ENCODE data around the gene RHO.

DNA sequence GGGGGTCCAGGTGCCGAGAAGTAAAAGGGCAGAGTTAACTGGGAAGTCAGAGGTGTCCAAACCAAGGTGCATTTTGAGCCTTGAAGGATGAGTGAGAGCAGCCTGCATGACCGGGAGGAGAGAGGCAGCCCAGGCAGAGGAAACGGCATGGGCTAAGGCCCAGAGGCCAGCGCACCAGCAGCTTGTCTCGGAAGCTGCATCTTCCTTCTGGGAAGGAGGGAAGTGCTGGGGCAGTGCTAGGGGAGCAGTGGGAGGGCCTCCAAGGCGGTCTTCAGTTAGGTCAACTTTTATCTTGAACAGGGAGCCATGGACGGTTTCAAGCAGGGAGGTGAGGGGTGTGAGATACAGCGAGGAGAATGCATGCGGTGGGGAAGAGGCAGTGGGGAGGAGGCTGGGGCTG, 15.6 kb downstream of the RHO start:
- TF ChIP-seq, protein P1, sequence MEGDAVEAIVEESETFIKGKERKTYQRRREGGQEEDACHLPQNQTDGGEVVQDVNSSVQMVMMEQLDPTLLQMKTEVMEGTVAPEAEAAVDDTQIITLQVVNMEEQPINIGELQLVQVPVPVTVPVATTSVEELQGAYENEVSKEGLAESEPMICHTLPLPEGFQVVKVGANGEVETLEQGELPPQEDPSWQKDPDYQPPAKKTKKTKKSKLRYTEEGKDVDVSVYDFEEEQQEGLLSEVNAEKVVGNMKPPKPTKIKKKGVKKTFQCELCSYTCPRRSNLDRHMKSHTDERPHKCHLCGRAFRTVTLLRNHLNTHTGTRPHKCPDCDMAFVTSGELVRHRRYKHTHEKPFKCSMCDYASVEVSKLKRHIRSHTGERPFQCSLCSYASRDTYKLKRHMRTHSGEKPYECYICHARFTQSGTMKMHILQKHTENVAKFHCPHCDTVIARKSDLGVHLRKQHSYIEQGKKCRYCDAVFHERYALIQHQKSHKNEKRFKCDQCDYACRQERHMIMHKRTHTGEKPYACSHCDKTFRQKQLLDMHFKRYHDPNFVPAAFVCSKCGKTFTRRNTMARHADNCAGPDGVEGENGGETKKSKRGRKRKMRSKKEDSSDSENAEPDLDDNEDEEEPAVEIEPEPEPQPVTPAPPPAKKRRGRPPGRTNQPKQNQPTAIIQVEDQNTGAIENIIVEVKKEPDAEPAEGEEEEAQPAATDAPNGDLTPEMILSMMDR (IDR thresholded peaks at IDR 0.05; ENCODE audit: low read length): no peak
- no peak for TF ChIP-seq EZH2 (optimal IDR thresholded peaks at IDR 0.05; ENCODE audit: low read depth, low read length)

Data from MM.1S (cell line).